ENCODE results near the gene SFSWAP.

DNA sequence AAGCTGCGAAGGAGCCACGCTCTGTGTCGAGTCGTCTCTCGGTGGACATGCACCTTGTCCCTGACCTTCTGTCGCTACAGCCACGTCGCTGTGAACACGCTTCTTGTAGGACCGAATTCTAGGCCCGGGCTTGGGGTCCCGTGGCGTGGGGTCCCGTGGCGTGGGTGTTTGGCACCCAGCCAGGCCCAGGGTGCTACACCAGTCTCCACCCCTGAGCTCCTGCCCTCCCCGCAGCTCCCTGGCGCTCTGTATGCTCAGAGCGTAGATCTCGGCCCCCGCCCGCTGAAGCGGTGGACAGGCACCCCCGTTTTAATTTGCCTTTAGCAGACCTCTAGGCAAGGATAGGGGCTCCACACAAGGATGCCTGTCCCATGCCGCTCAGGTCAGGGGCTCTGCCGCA lies 133.8 kb downstream of the SFSWAP start:
- no peak for TF ChIP-seq CTCF (IDR thresholded peaks at IDR 0.05)
- TF ChIP-seq POLR2A (IDR thresholded peaks at IDR 0.05): no peak

Data from testis (tissue), 2 donors.